DOHH2 (cell line): ENCODE measurements around the gene TMEM92.

Experiments
- H3F3A ChIP-seq: fragments of 200-600 bp; sonication (generic), shearing (Covaris generic); 2 replicates; pipeline ENCODE4 v1.6.0; 2016; ENCODE audit warnings: antibody characterized with exemption, mild to moderate bottlenecking; ENCODE audit not compliant: control insufficient read depth, insufficient read depth
- H3K27ac ChIP-seq: fragments of 200-600 bp; sonication (generic); 2 replicates; pipeline ENCODE4 v1.5.1; 2014; ENCODE audit warnings: low read depth, mild to moderate bottlenecking, low read length, moderate library complexity
- H3K27me3 ChIP-seq: fragments of 200-600 bp; sonication (generic); 2 replicates; pipeline ENCODE4 v1.6.1; 2014; ENCODE audit warnings: mild to moderate bottlenecking, low read length, mixed read lengths; ENCODE audit not compliant: control insufficient read depth
- H3K36me3 ChIP-seq: fragments of 200-600 bp; sonication (generic); 2 replicates; pipeline ENCODE4 v1.6.1; 2014; ENCODE audit warnings: mild to moderate bottlenecking, low read length, moderate library complexity, mixed read lengths; ENCODE audit not compliant: control insufficient read depth
- H3K4me1 ChIP-seq: fragments of 200-600 bp; sonication (generic); 2 replicates; pipeline ENCODE4 v1.6.1; 2014; ENCODE audit warnings: mild to moderate bottlenecking, low read length, mixed read lengths; ENCODE audit not compliant: control insufficient read depth
- H3K4me2 ChIP-seq: fragments of 200-600 bp; sonication (generic); 2 replicates; pipeline ENCODE4 v1.6.0; 2014; ENCODE audit warnings: mild to moderate bottlenecking, low read length, moderate library complexity
- H3K4me3 ChIP-seq: fragments of 200-600 bp; sonication (generic); 2 replicates; pipeline ENCODE4 v1.5.1; 2014; ENCODE audit warnings: mild to moderate bottlenecking, low read length, mixed read lengths
- H3K79me2 ChIP-seq: fragments of 200-600 bp; sonication (generic); 2 replicates; pipeline ENCODE4 v1.6.1; 2014; ENCODE audit warnings: mild to moderate bottlenecking, low read length, mixed read lengths; ENCODE audit not compliant: control insufficient read depth
- H3K9me2 ChIP-seq: fragments of 200-600 bp; sonication (generic); replicated peaks from 2 replicates; pipeline ENCODE4 v1.6.1; 2014; ENCODE audit warnings: mild to moderate bottlenecking, low read length, mixed read lengths; ENCODE audit not compliant: control insufficient read depth
- H3K9me3 ChIP-seq: fragments of 200-600 bp; sonication (generic); 2 replicates; pipeline ENCODE4 v1.6.1; 2014; ENCODE audit warnings: antibody characterized with exemption, low read length, mixed read lengths; ENCODE audit not compliant: control insufficient read depth, insufficient read depth
- H4K20me1 ChIP-seq: fragments of 200-600 bp; sonication (generic); 2 replicates; pipeline ENCODE4 v1.6.0; 2014; ENCODE audit warnings: low read depth, mild to moderate bottlenecking, antibody characterized with exemption, low read length, moderate library complexity; ENCODE audit not compliant: control insufficient read depth, insufficient read depth
- EZH2phosphoT487 ChIP-seq: fragments of 200-600 bp; sonication (generic); IDR thresholded peaks from 2 replicates; pipeline ENCODE4 v1.6.1; 2017; ENCODE audit warnings: borderline replicate concordance, mild to moderate bottlenecking, antibody characterized with exemption, low read length, moderate library complexity, mixed read lengths
- TF ChIP-seq, protein P1 (sequence below): fragments of 200-600 bp; sonication (generic); IDR thresholded peaks from one replicate; pipeline ENCODE4 v1.5.1; 2014; ENCODE audit warnings: antibody characterized with exemption, mild to moderate bottlenecking, low read depth, low read length; ENCODE audit not compliant: poor library complexity, severe bottlenecking

The TMEM92 gene

DNA sequence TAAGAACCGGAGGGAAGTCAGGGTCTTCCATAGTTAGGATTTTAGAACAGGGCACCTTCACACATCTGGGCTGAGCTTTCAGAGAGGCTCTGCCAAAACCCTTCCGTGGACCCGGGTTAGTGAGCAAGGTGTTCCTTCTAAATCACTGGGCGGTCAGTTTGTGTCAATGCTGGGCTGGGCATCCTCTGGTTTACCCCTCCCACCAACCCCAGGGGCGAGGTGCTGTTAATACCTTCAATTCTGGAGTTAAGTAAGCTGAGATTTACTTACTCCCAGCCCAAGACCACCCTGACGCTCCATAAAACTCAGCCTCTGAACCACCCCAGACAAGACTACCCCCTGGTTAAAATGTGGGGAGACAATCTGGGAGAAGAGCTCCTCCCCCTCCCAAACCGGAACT, 1.0 kb downstream of the TMEM92 start:
- Histone ChIP-seq H3K9me3 (no peaks in the 10 kb centered on the region), H3K79me2 (no peaks in the 10 kb centered on the region), H3K27ac (no peak overlapping the region), H3K9me2 (no peaks in the 10 kb centered on the region), H3F3A (no peaks in the 10 kb centered on the region), H3K4me3 (no peak overlapping the region), H3K4me2 (no peak overlapping the region), H4K20me1 (no peaks in the 10 kb centered on the region), H3K36me3 (no peaks in the 10 kb centered on the region), H3K4me1 (peaks cover 11% of the 10 kb centered on the region), H3K27me3 (peaks cover 29% of the 10 kb centered on the region)
- no peak for TF ChIP-seq EZH2phosphoT487
- TF ChIP-seq, protein P1, sequence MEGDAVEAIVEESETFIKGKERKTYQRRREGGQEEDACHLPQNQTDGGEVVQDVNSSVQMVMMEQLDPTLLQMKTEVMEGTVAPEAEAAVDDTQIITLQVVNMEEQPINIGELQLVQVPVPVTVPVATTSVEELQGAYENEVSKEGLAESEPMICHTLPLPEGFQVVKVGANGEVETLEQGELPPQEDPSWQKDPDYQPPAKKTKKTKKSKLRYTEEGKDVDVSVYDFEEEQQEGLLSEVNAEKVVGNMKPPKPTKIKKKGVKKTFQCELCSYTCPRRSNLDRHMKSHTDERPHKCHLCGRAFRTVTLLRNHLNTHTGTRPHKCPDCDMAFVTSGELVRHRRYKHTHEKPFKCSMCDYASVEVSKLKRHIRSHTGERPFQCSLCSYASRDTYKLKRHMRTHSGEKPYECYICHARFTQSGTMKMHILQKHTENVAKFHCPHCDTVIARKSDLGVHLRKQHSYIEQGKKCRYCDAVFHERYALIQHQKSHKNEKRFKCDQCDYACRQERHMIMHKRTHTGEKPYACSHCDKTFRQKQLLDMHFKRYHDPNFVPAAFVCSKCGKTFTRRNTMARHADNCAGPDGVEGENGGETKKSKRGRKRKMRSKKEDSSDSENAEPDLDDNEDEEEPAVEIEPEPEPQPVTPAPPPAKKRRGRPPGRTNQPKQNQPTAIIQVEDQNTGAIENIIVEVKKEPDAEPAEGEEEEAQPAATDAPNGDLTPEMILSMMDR = no peak

DNA sequence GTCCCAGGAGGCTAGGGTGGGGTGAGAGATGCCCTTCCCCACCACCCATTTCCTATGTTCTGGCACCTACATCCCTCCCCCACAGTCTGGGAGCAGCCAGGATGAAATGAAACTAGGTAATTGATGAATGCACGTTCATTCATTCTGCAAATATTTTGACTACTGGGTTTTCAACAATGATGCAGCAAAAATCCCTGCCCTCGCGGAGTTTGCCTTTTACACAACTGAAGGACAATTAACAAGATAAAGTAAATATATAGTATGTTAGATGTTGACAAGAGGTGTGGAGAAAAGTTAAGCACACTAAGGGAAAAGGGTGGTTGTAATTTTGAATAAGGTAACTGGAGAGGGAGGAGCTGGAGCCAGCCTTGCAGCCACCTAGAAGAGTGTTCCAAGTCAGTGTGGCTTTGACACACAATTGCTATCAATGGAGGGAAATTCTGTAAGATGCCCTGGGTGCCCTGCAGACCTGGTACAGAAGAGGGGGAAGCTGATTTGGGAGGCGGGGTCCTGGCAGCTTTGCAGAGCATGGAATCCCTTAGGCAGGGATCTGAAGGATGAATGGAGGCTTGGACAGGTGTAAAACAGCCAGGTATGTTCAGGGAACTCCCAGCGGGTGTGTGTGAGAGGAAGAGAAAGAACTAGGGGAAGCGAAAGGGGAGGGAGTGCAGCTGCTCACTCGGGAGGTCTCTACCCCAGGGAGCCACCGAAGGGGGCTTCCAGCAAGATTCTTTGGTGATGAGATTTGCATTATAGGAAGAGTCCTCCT, 2.5 kb downstream of the TMEM92 start:
- no peak overlapping the region for H3K4me2 ChIP-seq

DNA sequence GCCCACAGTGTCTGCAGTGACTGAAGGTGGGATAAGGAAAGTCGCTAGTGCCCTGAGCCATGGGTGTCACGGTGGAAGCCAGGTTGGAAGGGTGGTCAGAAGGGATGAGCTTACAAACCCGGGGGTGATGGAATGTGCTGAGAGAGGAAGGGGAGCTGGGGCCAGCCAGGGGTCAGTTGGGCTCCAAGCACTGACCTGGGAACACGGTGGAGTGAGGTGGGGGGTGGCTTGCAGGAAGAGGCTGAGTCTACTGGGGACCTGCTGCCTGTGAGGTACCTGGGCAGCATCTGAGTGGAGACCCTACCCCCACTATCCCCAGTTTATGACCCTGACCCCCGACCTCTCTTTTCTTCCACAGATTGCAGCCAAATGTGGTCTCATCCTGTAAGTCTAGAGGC, 3.1 kb downstream of the TMEM92 start:
- H3K36me3 ChIP-seq = no peaks in the 10 kb centered on the region
- no peak overlapping the region for H3K4me3 ChIP-seq
- no peaks in the 10 kb centered on the region for H3K9me2 ChIP-seq
- peaks cover 37% of the 10 kb centered on the region for H3K27me3 ChIP-seq
- no peak overlapping the region for H3K4me2 ChIP-seq
- H4K20me1 ChIP-seq = no peaks in the 10 kb centered on the region
- no peak overlapping the region for H3K27ac ChIP-seq
- no peak for TF ChIP-seq EZH2phosphoT487
- TF ChIP-seq, protein P1 = no peak
- H3K4me1 ChIP-seq = peaks cover 11% of the 10 kb centered on the region
- H3K9me3 ChIP-seq = no peaks in the 10 kb centered on the region
- H3F3A ChIP-seq = no peaks in the 10 kb centered on the region
- no peaks in the 10 kb centered on the region for H3K79me2 ChIP-seq

More for the DNA sequence above, 2.5 kb downstream of the TMEM92 start:
- H3K9me2 ChIP-seq = no peaks in the 10 kb centered on the region
- H3K79me2 ChIP-seq = no peaks in the 10 kb centered on the region
- no peaks in the 10 kb centered on the region for H3K36me3 ChIP-seq
- H4K20me1 ChIP-seq = no peaks in the 10 kb centered on the region
- TF ChIP-seq, protein P1 = no peak
- TF ChIP-seq EZH2phosphoT487 = no peak
- H3K9me3 ChIP-seq = no peaks in the 10 kb centered on the region
- peaks cover 34% of the 10 kb centered on the region for H3K27me3 ChIP-seq
- no peaks in the 10 kb centered on the region for H3F3A ChIP-seq
- H3K27ac ChIP-seq = no peak overlapping the region
- H3K4me3 ChIP-seq = no peak overlapping the region
- peaks cover 11% of the 10 kb centered on the region for H3K4me1 ChIP-seq
